H9 (cell line): ENCODE data around the gene ANTKMT. TPM values are rescaled to one million over a fixed set of nuclear protein-coding genes. Genes with fewer than 3 reads are reported as not detected.

ENCODE experiments used
- DNase-seq: peaks from one replicate; pipeline ENCODE4 v3.0.0-alpha.2; 2017
- H2AFZ ChIP-seq: one replicate; pipeline ENCODE4 v1.6.1; 2013; ENCODE audit warnings: mild to moderate bottlenecking, low read length, control low read depth, moderate library complexity
- H2AK5ac ChIP-seq: 2 replicates; pipeline ENCODE4 v1.6.1; 2013; ENCODE audit warnings: low read length, control low read depth, mixed read lengths; ENCODE audit not compliant: insufficient read length
- H2BK120ac ChIP-seq: one replicate; pipeline ENCODE4 v1.6.1; 2013; ENCODE audit warnings: low read depth, mild to moderate bottlenecking, low read length, control low read depth, inconsistent platforms; ENCODE audit not compliant: poor library complexity, severe bottlenecking
- H2BK12ac ChIP-seq: 2 replicates; pipeline ENCODE4 v1.6.1; 2013; ENCODE audit warnings: low read length, control low read depth, mixed read lengths, low read depth; ENCODE audit not compliant: insufficient read length
- H2BK15ac ChIP-seq: 2 replicates; pipeline ENCODE4 v1.6.1; 2013; ENCODE audit warnings: low read depth, low read length, control low read depth
- H2BK20ac ChIP-seq: one replicate; pipeline ENCODE4 v1.6.1; 2013; ENCODE audit warnings: low read depth, mild to moderate bottlenecking, low read length, control low read depth, inconsistent platforms; ENCODE audit not compliant: poor library complexity, severe bottlenecking
- H2BK5ac ChIP-seq: 2 replicates; pipeline ENCODE4 v1.6.1; 2013; ENCODE audit warnings: low read length, control low read depth, mixed read lengths; ENCODE audit not compliant: insufficient read length
- H3K14ac ChIP-seq: 2 replicates; pipeline ENCODE4 v1.6.1; 2013; ENCODE audit warnings: low read length, control low read depth; ENCODE audit not compliant: insufficient read depth
- H3K18ac ChIP-seq: 2 replicates; pipeline ENCODE4 v1.6.1; 2013; ENCODE audit warnings: low read depth, mild to moderate bottlenecking, mixed read lengths, low read length, control low read depth; ENCODE audit not compliant: insufficient read length
- H3K23ac ChIP-seq: 2 replicates; pipeline ENCODE4 v1.6.1; 2013; ENCODE audit warnings: low read length, control low read depth, mixed read lengths, low read depth; ENCODE audit not compliant: insufficient read length
- H3K23me2 ChIP-seq: 2 replicates; pipeline ENCODE4 v1.6.1; 2013; ENCODE audit warnings: low read depth, mild to moderate bottlenecking, mixed read lengths, low read length, control low read depth; ENCODE audit not compliant: insufficient read length, poor library complexity, severe bottlenecking
- H3K27ac ChIP-seq: 2 replicates; pipeline ENCODE4 v1.5.1; 2013; ENCODE audit warnings: low read length, control low read depth, mixed read lengths, low read depth; ENCODE audit not compliant: insufficient read length
- H3K27me3 ChIP-seq: 2 replicates; pipeline ENCODE4 v1.6.1; 2013; ENCODE audit warnings: low read length, control low read depth, inconsistent platforms; ENCODE audit not compliant: insufficient read depth
- H3K4ac ChIP-seq: 2 replicates; pipeline ENCODE4 v1.6.1; 2013; ENCODE audit warnings: low read depth, mild to moderate bottlenecking, control low read depth, inconsistent platforms, low read length, moderate library complexity
- H3K4me1 ChIP-seq: 2 replicates; pipeline ENCODE4 v1.6.1; 2013; ENCODE audit warnings: low read length, control low read depth, inconsistent platforms; ENCODE audit not compliant: insufficient read depth
- H3K4me2 ChIP-seq: 2 replicates; pipeline ENCODE4 v1.6.1; 2013; ENCODE audit warnings: low read length, control low read depth, mixed read lengths; ENCODE audit not compliant: insufficient read length, insufficient read depth
- H3K56ac ChIP-seq: 2 replicates; pipeline ENCODE4 v1.6.1; 2013; ENCODE audit warnings: low read depth, mild to moderate bottlenecking, mixed read lengths, low read length, control low read depth; ENCODE audit not compliant: insufficient read length
- H3K79me1 ChIP-seq: 2 replicates; pipeline ENCODE4 v1.6.1; 2013; ENCODE audit warnings: low read depth, mild to moderate bottlenecking, moderate library complexity, low read length, control low read depth, inconsistent platforms; ENCODE audit not compliant: insufficient read depth, poor library complexity, severe bottlenecking
- H3K79me2 ChIP-seq: 2 replicates; pipeline ENCODE4 v1.6.1; 2013; ENCODE audit warnings: low read length, control low read depth, inconsistent platforms; ENCODE audit not compliant: insufficient read depth
- H3K9ac ChIP-seq: 2 replicates; pipeline ENCODE4 v1.6.1; 2013; ENCODE audit warnings: low read length, control low read depth, mixed read lengths; ENCODE audit not compliant: insufficient read length; ENCODE audit errors: extremely low read depth
- H3K9me3 ChIP-seq: one replicate; pipeline ENCODE4 v1.6.1; 2013; ENCODE audit warnings: low read depth, low read length, inconsistent platforms; ENCODE audit not compliant: control insufficient read depth
- H3T11ph ChIP-seq: one replicate; pipeline ENCODE4 v1.6.1; 2013; ENCODE audit warnings: mild to moderate bottlenecking, low read length, control low read depth, inconsistent platforms
- H4K20me1 ChIP-seq: one replicate; pipeline ENCODE4 v1.6.1; 2013; ENCODE audit not compliant: control insufficient read depth, insufficient read length, insufficient read depth
- H4K5ac ChIP-seq: 2 replicates; pipeline ENCODE4 v1.6.1; 2013; ENCODE audit warnings: low read depth, mild to moderate bottlenecking, mixed read lengths, low read length, control low read depth; ENCODE audit not compliant: insufficient read length
- H4K8ac ChIP-seq: replicated peaks from 2 replicates; pipeline ENCODE4 v1.6.1; 2013; ENCODE audit warnings: low read length, control low read depth, mixed read lengths, low read depth; ENCODE audit not compliant: insufficient read length
- H4K91ac ChIP-seq: 2 replicates; pipeline ENCODE4 v1.6.1; 2013; ENCODE audit warnings: low read depth, mild to moderate bottlenecking, moderate library complexity, mixed read lengths, low read length, control low read depth; ENCODE audit not compliant: insufficient read length
- H3K27ac Mint-ChIP-seq, 3 experiments: 2 replicates in 2 of 3; 3 replicates in 1 of 3; pipeline ENCODE4 v1.8.0; 2020 to 2021; ENCODE audit warnings: mixed read lengths in 3 of 3, mild to moderate bottlenecking in 1 of 3, moderate library complexity in 1 of 3
- H3K27me3 Mint-ChIP-seq: 2 replicates; pipeline ENCODE4 v1.8.0; 2021; ENCODE audit warnings: low read depth, mild to moderate bottlenecking, moderate library complexity, mixed read lengths
- H3K36me3 Mint-ChIP-seq, 3 experiments: 2 replicates in 2 of 3; 3 replicates in 1 of 3; pipeline ENCODE4 v1.8.0; 2020 to 2021; ENCODE audit warnings: low read depth in 3 of 3, mixed read lengths in 3 of 3; ENCODE audit not compliant: insufficient read depth in 1 of 3
- H3K4me1 Mint-ChIP-seq, 2 experiments: 2 replicates each; pipeline ENCODE4 v1.8.0; 2020; ENCODE audit warnings: mixed read lengths in 2 of 2
- H3K4me3 Mint-ChIP-seq, 2 experiments: 2 replicates in 1 of 2; 3 replicates in 1 of 2; pipeline ENCODE4 v1.8.0; 2020 to 2021; ENCODE audit warnings: mild to moderate bottlenecking in 2 of 2, mixed read lengths in 2 of 2, moderate library complexity in 1 of 2
- H3K9me3 Mint-ChIP-seq, 2 experiments: 2 replicates in 1 of 2; 3 replicates in 1 of 2; pipeline ENCODE4 v1.8.0; 2020; ENCODE audit warnings: mild to moderate bottlenecking in 2 of 2, mixed read lengths in 2 of 2, moderate library complexity in 1 of 2
- WGBS: extraction: QIAGEN DNeasy Blood & Tissue Kit; methylation state at CpG from one replicate; pipeline ENCODE4 v1.1.7; 2013; ENCODE audit warnings: missing lambda C conversion rate, low lambda C conversion rate, mixed read lengths; ENCODE audit not compliant: insufficient read length; ENCODE audit errors: extremely low coverage; 5-methylcytosine and 5-hydroxymethylcytosine counted together
- total RNA-seq: library from RNA; stranded (reverse); gene quantifications from 2 replicates; pipeline ENCODE4 v1.2.1, GENCODE V29; 2021
- TF ChIP-seq, protein P1 (sequence below): fragments of 200-600 bp; sonication (generic); conservative IDR thresholded peaks from 3 replicates; pipeline ENCODE4 v1.8.0; 2021; ENCODE audit warnings: antibody characterized with exemption, mild to moderate bottlenecking

Gene ANTKMT
- total RNA-seq, 1 experiment from 2014 or later = 31.5 TPM

DNA sequence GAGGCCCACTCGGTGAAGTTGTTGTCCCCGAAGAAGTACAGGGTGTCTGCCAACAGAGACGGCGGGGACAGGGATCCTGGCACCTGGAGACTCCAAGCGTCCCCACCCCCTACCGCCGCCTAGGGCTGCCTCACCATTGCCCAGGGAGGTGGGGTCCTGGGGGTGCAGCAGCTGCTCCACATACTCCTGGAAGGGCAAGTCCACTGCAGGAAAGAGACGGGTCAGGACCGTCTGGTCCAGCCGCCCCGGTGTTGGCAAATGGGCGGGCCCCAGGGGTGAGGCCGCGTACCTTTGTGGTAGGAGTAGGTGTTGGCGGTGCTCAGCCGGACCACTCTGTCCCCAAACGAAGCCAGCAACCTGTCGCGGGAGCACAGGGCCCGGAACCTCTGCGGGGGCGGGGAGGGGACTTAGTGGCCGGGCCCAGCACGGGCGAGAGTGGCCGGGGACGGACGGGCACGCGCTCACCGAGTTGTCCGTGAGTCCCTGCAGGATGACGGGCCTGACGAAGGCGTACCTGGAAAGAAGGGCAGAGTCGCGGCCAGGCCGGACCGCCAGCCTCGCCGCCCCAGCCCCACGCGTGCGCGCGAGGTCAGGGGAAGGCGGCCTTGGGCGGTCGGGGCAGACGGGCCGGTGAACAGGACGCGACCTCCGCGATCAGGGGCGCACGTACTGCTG is 37.4 kb upstream of the ANTKMT start:
- Histone ChIP-seq H3K14ac (no peak overlapping the region), H3K4me1 (no peaks in the 10 kb centered on the region), H3K56ac (no peak overlapping the region), H3K23me2 (peaks cover 11% of the 10 kb centered on the region), H4K91ac (no peak overlapping the region), H3K27ac (no peak overlapping the region), H3K9ac (peak overlapping the region; percentile 21), H2AFZ (no peak overlapping the region), H3T11ph (no peak overlapping the region), H3K27me3 (no peaks in the 10 kb centered on the region), H2BK12ac (no peak overlapping the region), H2BK20ac (no peak overlapping the region), H3K79me2 (peaks cover 2% of the 10 kb centered on the region; the same call in 1 of the 2 replicates), H3K4ac (no peak overlapping the region), H2BK5ac (no peak overlapping the region), H2AK5ac (no peak overlapping the region), H4K8ac (no peak overlapping the region), H2BK120ac (no peak overlapping the region), H4K20me1 (no peaks in the 10 kb centered on the region), H2BK15ac (no peak overlapping the region), H3K79me1 (no peaks in the 10 kb centered on the region), H3K23ac (no peak overlapping the region), H3K9me3 (no peaks in the 10 kb centered on the region), H4K5ac (no peak overlapping the region), H3K18ac (no peak overlapping the region), H3K4me2 (peak overlapping the region; percentile 15)
- TF ChIP-seq, protein P1, sequence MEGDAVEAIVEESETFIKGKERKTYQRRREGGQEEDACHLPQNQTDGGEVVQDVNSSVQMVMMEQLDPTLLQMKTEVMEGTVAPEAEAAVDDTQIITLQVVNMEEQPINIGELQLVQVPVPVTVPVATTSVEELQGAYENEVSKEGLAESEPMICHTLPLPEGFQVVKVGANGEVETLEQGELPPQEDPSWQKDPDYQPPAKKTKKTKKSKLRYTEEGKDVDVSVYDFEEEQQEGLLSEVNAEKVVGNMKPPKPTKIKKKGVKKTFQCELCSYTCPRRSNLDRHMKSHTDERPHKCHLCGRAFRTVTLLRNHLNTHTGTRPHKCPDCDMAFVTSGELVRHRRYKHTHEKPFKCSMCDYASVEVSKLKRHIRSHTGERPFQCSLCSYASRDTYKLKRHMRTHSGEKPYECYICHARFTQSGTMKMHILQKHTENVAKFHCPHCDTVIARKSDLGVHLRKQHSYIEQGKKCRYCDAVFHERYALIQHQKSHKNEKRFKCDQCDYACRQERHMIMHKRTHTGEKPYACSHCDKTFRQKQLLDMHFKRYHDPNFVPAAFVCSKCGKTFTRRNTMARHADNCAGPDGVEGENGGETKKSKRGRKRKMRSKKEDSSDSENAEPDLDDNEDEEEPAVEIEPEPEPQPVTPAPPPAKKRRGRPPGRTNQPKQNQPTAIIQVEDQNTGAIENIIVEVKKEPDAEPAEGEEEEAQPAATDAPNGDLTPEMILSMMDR = no peak
- H3K4me3 Mint-ChIP-seq = peak overlapping the region; percentile 81 to 86
- DNase-seq = no peak
- WGBS = no CpG with 5 or more reads among the region's 57 CpGs
- H3K4me1 Mint-ChIP-seq = peaks cover 13 to 27% of the 10 kb centered on the region in 2 experiments
- no peaks in the 10 kb centered on the region for H3K9me3 Mint-ChIP-seq
- no peaks in the 10 kb centered on the region; the same call in 1 of the 2 replicates for H3K27me3 Mint-ChIP-seq
- peak overlapping the region in 1 of 3 experiments; percentile 83; a peak in 2 of 7 replicates for H3K27ac Mint-ChIP-seq
- peaks cover 15 to 47% (median 44%) of the 10 kb centered on the region in 3 experiments; a peak in 6 of 7 replicates for H3K36me3 Mint-ChIP-seq
